ENCODE measurements around the gene CRYGC. TPM values are rescaled to one million over a fixed set of nuclear protein-coding genes. Genes with fewer than 3 reads are reported as not detected.

CRYGC gene
- total and polyA plus RNA-seq, 2 of the 13 experiments (the other 11 are each of a cell fraction or from before 2014, with no cell fraction given) = 0.20 to 0.27 TPM

DNA sequence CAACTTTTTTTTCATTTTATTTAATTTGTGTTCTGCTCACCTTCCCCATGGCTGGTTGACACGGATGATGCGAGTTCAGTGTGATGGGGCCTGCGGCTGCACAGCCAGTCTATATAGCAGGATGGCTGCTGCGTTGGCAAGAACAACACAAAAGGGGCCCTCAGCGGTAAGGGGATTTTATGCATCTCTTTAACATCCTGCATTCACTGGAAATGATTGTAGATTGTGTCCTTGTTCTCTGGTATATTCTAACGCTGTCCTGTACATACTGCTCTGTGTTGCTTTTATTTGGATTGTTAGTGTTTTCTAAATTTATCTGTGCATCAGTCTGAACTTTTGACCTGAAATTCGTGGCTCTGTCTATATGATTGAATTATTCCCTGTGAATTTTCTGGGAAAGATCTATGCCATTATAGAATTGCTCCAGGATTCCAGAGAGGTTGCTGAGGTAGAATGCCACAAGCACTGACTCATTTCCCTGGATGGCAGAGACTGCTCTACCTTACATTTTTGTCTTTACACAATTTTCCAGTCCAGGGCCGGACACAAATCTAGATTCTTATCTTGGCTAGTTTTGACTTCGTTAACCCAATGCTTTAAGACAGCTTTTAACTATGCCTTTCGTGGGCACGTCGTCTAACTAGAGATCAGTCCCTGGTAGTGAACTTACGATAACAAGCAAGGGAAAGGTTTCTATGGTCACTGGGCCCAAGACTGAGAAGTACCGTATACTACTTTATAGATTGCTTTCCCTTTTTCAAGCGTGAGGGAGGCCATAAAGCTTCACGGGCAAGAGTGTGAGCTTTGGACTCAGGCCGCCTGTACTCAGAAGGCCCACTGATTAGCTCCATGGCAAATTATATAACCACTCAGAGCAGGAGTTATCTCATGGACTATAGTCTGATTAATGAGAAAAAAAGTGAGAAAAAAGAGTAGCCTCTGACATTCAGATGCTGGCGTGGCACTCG lies at the start of gene CRYGC (continued):
- TF ChIP-seq FOXK1 (CRISPR knock-in tag; IDR thresholded peaks at IDR 0.05; ENCODE audit: borderline replicate concordance, low read depth) (peak; percentile 36; the same call in 1 of the 2 replicates), MXD4 (CRISPR knock-in tag; IDR thresholded peaks at IDR 0.05) (peak; percentile 64; the same call in 1 of the 2 replicates), ISL2 (CRISPR knock-in tag; IDR thresholded peaks at IDR 0.05) (peak; percentile 24; the same call in 1 of the 2 replicates), ZSCAN9 (CRISPR knock-in tag; IDR thresholded peaks at IDR 0.05; ENCODE audit: borderline replicate concordance) (0 out of 2 replicates have a peak, but pooled peaks have one; percentile 48), CHD2 (IDR thresholded peaks at IDR 0.05; ENCODE audit: low read depth, low read length) (no peak), RARA (CRISPR knock-in tag; IDR thresholded peaks at IDR 0.05) (peak; percentile 49; the same call in 1 of the 2 replicates), RFX3 (CRISPR knock-in tag; IDR thresholded peaks at IDR 0.05) (no peak), MZF1 (CRISPR knock-in tag; IDR thresholded peaks at IDR 0.05; ENCODE audit: borderline replicate concordance) (no peak), MTF2 (CRISPR knock-in tag; IDR thresholded peaks at IDR 0.05; ENCODE audit: borderline replicate concordance) (no peak), CBX2 (IDR thresholded peaks at IDR 0.05; ENCODE audit: low read depth, low read length) (no peak), CBX2 (CRISPR knock-in tag; IDR thresholded peaks at IDR 0.05; ENCODE audit: low read depth) (no peak), CREB1 (IDR thresholded peaks at IDR 0.05) (no peak), CREB1 (CRISPR knock-in tag; IDR thresholded peaks at IDR 0.05) (no peak), RCOR2 (CRISPR knock-in tag; IDR thresholded peaks at IDR 0.05) (peak; percentile 22; the same call in 1 of the 2 replicates), SIX1 (CRISPR knock-in tag; IDR thresholded peaks at IDR 0.05; ENCODE audit: borderline replicate concordance) (peak; percentile 26; the same call in 1 of the 2 replicates), ZFP41 (CRISPR knock-in tag; IDR thresholded peaks at IDR 0.05; ENCODE audit: borderline replicate concordance) (no peak), ZBTB7A (CRISPR knock-in tag; IDR thresholded peaks at IDR 0.05) (no peak), ZNF337 (CRISPR knock-in tag; IDR thresholded peaks at IDR 0.05; ENCODE audit: borderline replicate concordance, low read depth) (no peak), ZNF263 (CRISPR knock-in tag; IDR thresholded peaks at IDR 0.05) (no peak; the same call in 1 of the 2 replicates), GLI4 (CRISPR knock-in tag; IDR thresholded peaks at IDR 0.05; ENCODE audit: borderline replicate concordance) (no peak), RBFOX2 (IDR thresholded peaks at IDR 0.05; ENCODE audit: low read depth, low read length) (peak; percentile 45; the same call in 1 of the 2 replicates), SP140L (CRISPR knock-in tag; IDR thresholded peaks at IDR 0.05; ENCODE audit: borderline replicate concordance) (peak; percentile 34; the same call in 1 of the 2 replicates), SALL2 (CRISPR knock-in tag; IDR thresholded peaks at IDR 0.05) (no peak), KAT2B (IDR thresholded peaks at IDR 0.05; ENCODE audit: borderline replicate concordance, low read depth, low read length) (no peak), ZNF569 (CRISPR knock-in tag; IDR thresholded peaks at IDR 0.05; ENCODE audit: borderline replicate concordance) (no peak), ZC3H4 (CRISPR knock-in tag; IDR thresholded peaks at IDR 0.05; ENCODE audit: borderline replicate concordance) (no peak)
- TF ChIP-seq, protein P1, sequence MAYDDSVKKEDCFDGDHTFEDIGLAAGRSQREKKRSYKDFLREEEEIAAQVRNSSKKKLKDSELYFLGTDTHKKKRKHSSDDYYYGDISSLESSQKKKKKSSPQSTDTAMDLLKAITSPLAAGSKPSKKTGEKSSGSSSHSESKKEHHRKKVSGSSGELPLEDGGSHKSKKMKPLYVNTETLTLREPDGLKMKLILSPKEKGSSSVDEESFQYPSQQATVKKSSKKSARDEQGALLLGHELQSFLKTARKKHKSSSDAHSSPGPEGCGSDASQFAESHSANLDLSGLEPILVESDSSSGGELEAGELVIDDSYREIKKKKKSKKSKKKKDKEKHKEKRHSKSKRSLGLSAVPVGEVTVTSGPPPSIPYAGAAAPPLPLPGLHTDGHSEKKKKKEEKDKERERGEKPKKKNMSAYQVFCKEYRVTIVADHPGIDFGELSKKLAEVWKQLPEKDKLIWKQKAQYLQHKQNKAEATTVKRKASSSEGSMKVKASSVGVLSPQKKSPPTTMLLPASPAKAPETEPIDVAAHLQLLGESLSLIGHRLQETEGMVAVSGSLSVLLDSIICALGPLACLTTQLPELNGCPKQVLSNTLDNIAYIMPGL (CRISPR knock-in tag; IDR thresholded peaks at IDR 0.05; ENCODE audit: borderline replicate concordance in 1 of 2, low read depth in 1 of 2) = 0 out of 4 replicates have a peak, but pooled peaks have one; percentile 25 to 39
- TF ChIP-seq, protein P2, sequence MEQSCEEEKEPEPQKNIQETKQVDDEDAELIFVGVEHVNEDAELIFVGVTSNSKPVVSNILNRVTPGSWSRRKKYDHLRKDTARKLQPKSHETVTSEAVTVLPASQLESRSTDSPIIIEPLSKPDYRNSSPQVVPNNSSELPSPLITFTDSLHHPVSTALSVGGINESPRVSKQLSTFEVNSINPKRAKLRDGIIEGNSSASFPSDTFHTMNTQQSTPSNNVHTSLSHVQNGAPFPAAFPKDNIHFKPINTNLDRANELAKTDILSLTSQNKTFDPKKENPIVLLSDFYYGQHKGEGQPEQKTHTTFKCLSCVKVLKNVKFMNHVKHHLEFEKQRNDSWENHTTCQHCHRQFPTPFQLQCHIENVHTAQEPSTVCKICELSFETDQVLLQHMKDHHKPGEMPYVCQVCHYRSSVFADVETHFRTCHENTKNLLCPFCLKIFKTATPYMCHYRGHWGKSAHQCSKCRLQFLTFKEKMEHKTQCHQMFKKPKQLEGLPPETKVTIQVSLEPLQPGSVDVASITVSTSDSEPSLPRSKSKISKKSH (CRISPR knock-in tag; IDR thresholded peaks at IDR 0.05; ENCODE audit: borderline replicate concordance) = no peak

Data from HepG2 (cell line).